Thyroid gland (tissue), 4 donors: Measurements from ENCODE around the gene RHOA. TPM values are rescaled to one million over a fixed set of nuclear protein-coding genes. Genes with fewer than 3 reads are reported as not detected.

ENCODE experiments used
- DNase-seq, 2 donors: peaks; one replicate each; pipeline ENCODE4 v3.0.0-alpha.2; 2019
- H3K27ac ChIP-seq, 3 donors: fragments of 200-600 bp; sonication (generic); 1 replicate in 2 of 3; 2 replicates in 1 of 3; pipeline ENCODE4 v1.5.1; 2016 to 2019; ENCODE audit warnings: mild to moderate bottlenecking in 1 of 3, moderate library complexity in 1 of 3
- H3K27me3 ChIP-seq: fragments of 200-600 bp; sonication (generic); one replicate; pipeline ENCODE4 v1.5.1; 2019
- H3K36me3 ChIP-seq, 2 donors: fragments of 200-600 bp; sonication (generic); one replicate each; pipeline ENCODE4 v1.5.1; 2016 to 2019
- H3K4me1 ChIP-seq, 2 donors: fragments of 200-600 bp; sonication (generic); one replicate each; pipeline ENCODE4 v1.5.1; 2017 to 2019
- H3K4me3 ChIP-seq, 3 donors: fragments of 200-600 bp; sonication (generic); replicated peaks in 1 of 3; 1 replicate in 2 of 3; 2 replicates in 1 of 3; pipeline ENCODE4 v1.5.1; 2016; ENCODE audit warnings: mild to moderate bottlenecking in 1 of 3
- H3K9me3 ChIP-seq: fragments of 200-600 bp; sonication (generic); one replicate; pipeline ENCODE4 v1.5.1; 2017
- POLR2A ChIP-seq, 2 donors: fragments of 450-650 bp; IDR thresholded peaks; one replicate each; pipeline ENCODE4 v1.6.1; 2017; ENCODE audit warnings: antibody characterized with exemption in 2 of 2, mild to moderate bottlenecking in 2 of 2, moderate library complexity in 1 of 2
- WGBS, 2 donors: methylation state at CpG; one replicate each; pipeline ENCODE4 v1.1.5; 2017; 5-methylcytosine and 5-hydroxymethylcytosine counted together
- intact Hi-C: fragments of 100-400 bp; cut with DNase I; formaldehyde crosslinking; loops from one replicate; pipeline ENCODE4 v1.15.1; 2023
- total RNA-seq, 4 donors: library from RNA; depleted of rRNA; stranded (reverse); fragments of >200 nt; gene quantifications; one replicate each; pipeline ENCODE4 v1.2.3, GENCODE V29; 2016
- TF ChIP-seq, protein P1 (sequence below), 6 experiments: fragments of 200-600 bp in 3 of 6; fragments of 450-650 bp in 3 of 6; sonication (generic) in 3 of 6; IDR thresholded peaks; one replicate each; pipeline ENCODE4 v1.5.1; 2016 to 2019; ENCODE audit warnings: antibody characterized with exemption in 6 of 6, mild to moderate bottlenecking in 2 of 6, inconsistent platforms in 1 of 6, moderate library complexity in 1 of 6

Gene RHOA
- total RNA-seq, 4 donors from 2014 or later = 437 to 789 (median 587) TPM

DNA sequence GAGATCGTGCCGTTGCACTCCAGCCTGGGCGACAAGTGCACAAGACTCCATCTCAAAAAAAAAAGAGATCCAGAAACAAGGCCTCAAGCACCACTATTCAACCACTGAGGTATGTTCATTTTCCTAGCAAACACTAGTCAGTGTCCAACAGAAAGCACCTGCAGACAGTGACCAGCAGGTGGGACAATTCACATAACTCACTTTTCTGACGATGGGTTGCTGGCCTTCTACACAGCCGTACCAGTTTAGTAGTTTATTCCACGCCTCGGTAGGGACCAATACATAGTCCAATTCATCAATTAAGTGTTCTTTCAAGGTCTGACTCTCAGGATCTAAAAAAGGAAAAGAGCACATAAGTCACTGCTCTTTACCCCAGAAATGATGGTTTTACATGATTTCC, 84.3 kb downstream of the RHOA start:
- Histone ChIP-seq H3K4me3 (no peak overlapping the region), H3K27me3 (no peaks in the 10 kb centered on the region), H3K27ac (no peak overlapping the region), H3K36me3 (peaks cover 66 to 71% of the 10 kb centered on the region in 2 donors), H3K4me1 (no peaks in the 10 kb centered on the region), H3K9me3 (no peaks in the 10 kb centered on the region)
- 84% methylated on average over 7 of the region's 7 CpGs for WGBS, 2 donors
- no peak for DNase-seq
- TF ChIP-seq, protein P1, sequence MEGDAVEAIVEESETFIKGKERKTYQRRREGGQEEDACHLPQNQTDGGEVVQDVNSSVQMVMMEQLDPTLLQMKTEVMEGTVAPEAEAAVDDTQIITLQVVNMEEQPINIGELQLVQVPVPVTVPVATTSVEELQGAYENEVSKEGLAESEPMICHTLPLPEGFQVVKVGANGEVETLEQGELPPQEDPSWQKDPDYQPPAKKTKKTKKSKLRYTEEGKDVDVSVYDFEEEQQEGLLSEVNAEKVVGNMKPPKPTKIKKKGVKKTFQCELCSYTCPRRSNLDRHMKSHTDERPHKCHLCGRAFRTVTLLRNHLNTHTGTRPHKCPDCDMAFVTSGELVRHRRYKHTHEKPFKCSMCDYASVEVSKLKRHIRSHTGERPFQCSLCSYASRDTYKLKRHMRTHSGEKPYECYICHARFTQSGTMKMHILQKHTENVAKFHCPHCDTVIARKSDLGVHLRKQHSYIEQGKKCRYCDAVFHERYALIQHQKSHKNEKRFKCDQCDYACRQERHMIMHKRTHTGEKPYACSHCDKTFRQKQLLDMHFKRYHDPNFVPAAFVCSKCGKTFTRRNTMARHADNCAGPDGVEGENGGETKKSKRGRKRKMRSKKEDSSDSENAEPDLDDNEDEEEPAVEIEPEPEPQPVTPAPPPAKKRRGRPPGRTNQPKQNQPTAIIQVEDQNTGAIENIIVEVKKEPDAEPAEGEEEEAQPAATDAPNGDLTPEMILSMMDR (IDR thresholded peaks at IDR 0.05) = peak in 2 of 6 experiments; percentile 6 to 19
- no peak for TF ChIP-seq POLR2A (IDR thresholded peaks at IDR 0.05)
- intact Hi-C loops = no loop called here

DNA sequence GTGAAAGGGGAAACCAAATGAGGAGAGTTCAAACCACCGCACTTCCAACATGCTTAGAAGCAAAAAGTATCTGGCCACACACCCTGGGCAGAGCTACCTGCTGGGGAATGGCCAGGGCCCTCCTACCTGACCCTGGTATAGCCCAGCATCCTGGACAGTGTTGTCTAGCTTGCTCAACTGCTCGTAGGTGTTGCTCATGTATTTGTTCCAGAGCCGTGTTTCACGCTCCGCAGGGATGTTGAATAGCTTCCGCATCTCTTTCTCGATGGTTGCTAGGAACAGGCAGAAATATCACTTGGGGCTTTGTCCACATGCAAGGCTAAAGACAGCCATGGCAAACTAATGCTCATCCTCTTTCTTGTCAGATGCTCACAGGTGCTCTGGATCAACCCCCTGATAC, 87.0 kb downstream of the RHOA start:
- intact Hi-C loops = no loop called here
- TF ChIP-seq, protein P1 (IDR thresholded peaks at IDR 0.05) = no peak
- TF ChIP-seq POLR2A (IDR thresholded peaks at IDR 0.05) = no peak
- H3K4me1 ChIP-seq = no peaks in the 10 kb centered on the region
- peaks cover 83 to 85% of the 10 kb centered on the region in 2 donors for H3K36me3 ChIP-seq
- 91 to 92% methylated on average over 7 of the region's 7 CpGs for WGBS, 2 donors
- DNase-seq = no peak
- no peak overlapping the region for H3K4me3 ChIP-seq
- no peaks in the 10 kb centered on the region for H3K9me3 ChIP-seq
- no peaks in the 10 kb centered on the region for H3K27me3 ChIP-seq
- H3K27ac ChIP-seq = no peak overlapping the region

DNA sequence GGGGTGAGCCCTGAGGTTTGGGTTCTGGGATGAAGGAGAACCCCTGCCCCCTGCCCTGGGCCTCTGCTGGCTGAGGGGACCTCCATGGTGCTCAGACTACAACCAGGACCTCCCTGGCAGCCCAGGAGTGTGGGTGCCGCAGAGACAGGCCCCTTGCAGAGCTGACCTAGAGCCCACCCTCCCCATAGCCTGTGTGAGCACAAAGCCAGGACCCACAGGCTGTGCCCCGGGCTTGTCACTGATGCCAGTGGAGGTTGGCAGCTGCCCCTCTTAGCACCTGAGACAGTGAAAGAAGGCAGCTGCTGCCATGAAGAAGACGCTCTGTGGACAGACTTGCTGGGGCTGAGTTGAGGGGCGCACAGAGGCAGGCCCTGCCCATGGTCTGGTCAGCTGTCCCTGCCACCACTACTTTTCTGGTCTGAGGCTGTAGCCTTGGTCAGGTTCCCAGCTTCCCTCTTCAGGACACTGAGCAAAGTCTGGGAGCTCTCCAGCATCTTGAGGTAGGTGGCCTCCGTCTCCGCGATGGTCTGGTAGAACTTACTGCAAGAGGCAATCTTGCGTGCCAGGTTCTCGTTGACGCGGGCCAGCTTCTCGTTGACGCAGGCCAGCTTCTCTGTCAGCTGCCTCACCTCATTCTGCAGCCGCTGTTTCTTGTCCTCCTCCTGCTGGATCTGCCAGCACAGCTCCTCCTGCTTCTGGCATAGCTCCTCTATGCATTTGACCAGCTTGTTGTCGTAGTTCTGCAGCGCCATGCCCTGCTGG, 94.9 kb downstream of the RHOA start:
- TF ChIP-seq POLR2A (IDR thresholded peaks at IDR 0.05) = no peak
- TF ChIP-seq, protein P1 (IDR thresholded peaks at IDR 0.05) = no peak
- WGBS, 2 donors = 92 to 97% methylated on average over 13 to 15 of the region's 16 CpGs
- Histone ChIP-seq H3K27me3 (no peaks in the 10 kb centered on the region), H3K27ac (no peak overlapping the region), H3K36me3 (peaks cover 36 to 45% of the 10 kb centered on the region in 2 donors), H3K4me3 (no peak overlapping the region), H3K9me3 (no peaks in the 10 kb centered on the region), H3K4me1 (no peaks in the 10 kb centered on the region)
- intact Hi-C loops = no loop called here
- no peak for DNase-seq

DNA sequence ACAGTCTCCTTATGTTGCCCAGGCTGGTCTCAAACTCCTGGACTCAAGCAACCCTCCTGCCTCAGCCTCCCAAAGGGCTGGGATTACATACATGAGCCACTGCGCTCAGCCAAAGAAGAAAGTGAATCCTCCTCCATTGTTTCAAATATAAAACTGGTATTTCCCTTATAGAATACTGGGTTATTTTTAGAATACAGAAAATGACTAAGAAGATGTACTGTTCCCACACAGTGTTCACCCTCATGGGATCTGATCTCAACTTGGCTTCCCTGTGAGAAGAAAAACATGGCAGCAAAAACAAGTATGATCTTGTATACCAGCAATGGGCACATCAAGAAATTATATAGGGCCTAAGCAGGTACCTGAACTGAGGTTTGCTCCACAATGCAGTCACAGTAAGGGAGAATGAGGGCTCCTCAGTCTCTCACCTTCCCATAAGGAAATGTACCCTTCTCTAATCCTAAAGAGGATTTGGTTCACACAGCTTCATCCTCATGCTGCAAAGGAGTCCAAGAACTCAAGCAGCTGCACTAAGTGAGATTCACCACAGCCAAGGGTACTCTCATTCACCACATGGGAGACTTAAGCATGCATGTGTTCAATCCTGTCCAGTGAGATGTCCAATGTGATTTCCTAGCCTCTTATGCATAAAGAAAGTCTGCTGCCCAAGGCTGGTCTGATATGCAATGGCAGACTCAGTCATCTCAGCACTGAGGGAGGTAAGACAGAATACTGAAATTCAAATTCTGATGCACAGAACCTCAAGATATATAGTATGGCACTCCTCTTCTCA, 97.7 kb downstream of the RHOA start:
- Histone ChIP-seq H3K36me3 (peaks cover 29 to 36% of the 10 kb centered on the region in 2 donors), H3K9me3 (no peaks in the 10 kb centered on the region), H3K27me3 (no peaks in the 10 kb centered on the region), H3K27ac (no peak overlapping the region), H3K4me1 (no peaks in the 10 kb centered on the region), H3K4me3 (no peak overlapping the region)
- no peak for TF ChIP-seq POLR2A (IDR thresholded peaks at IDR 0.05)
- TF ChIP-seq, protein P1 (IDR thresholded peaks at IDR 0.05) = no peak
- DNase-seq = no peak
- 80 to 95% methylated on average over 1 of the region's 1 CpG for WGBS, 2 donors
- intact Hi-C loops = no loop called here

DNA sequence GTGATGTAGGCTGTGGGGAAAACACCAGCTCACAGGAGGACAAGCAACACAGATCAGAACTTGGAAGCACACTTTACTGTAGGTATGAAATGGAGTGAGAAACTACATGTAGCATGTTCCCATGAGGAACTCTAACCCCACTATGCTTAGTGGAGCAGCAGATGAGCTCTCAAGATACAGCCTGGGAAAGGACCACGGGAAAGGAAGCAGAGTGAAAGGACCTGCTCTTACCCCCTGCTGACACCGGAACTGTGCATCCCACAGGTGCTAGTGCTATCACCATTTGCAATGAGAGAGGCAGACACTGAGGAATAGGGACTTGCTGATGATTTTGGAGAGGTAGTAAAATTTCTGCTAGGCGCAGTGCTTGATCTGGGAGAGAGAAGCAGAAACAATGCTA, 100.5 kb downstream of the RHOA start:
- H3K27me3 ChIP-seq = no peaks in the 10 kb centered on the region
- no peaks in the 10 kb centered on the region for H3K9me3 ChIP-seq
- H3K4me1 ChIP-seq = no peaks in the 10 kb centered on the region
- no peak for TF ChIP-seq POLR2A (IDR thresholded peaks at IDR 0.05)
- TF ChIP-seq, protein P1 (IDR thresholded peaks at IDR 0.05) = no peak
- intact Hi-C loops = no loop called here
- no peak for DNase-seq
- no peak overlapping the region for H3K27ac ChIP-seq
- H3K4me3 ChIP-seq = no peak overlapping the region
- H3K36me3 ChIP-seq = peaks cover 17 to 38% of the 10 kb centered on the region in 2 donors
- 91 to 95% methylated on average over 3 of the region's 3 CpGs for WGBS, 2 donors
